WTC11 (cell line): ENCODE data around the gene GPD1. TPM values are rescaled to one million over a fixed set of nuclear protein-coding genes. Genes with fewer than 3 reads are reported as not detected.

Source experiments
- ATAC-seq: fragments of 200-7000 bp; cut with Tn5 transposase; 2 replicates; pipeline ENCODE4 v1.10.0; 2021; ENCODE audit warnings: mild to moderate bottlenecking, moderate library complexity
- CTCF ChIA-PET: fragments of 300-600 bp; sonication (Branson Sonifier 250); formaldehyde crosslinking; loops from one replicate; lab custom pipeline; 2021; ENCODE audit warnings: antibody characterized with exemption; lab: Charles Lee
- POLR2A ChIA-PET: fragments of 350-600 bp; sonication (Branson Sonifier 250); formaldehyde crosslinking; loops from one replicate; lab custom pipeline; 2021; ENCODE audit warnings: antibody characterized with exemption; lab: Charles Lee
- DNase-seq: peaks from one replicate; pipeline ENCODE4 v3.0.0; 2021; ENCODE audit warnings: low spot score
- H3K27ac Mint-ChIP-seq: 2 replicates; pipeline ENCODE4 v1.8.0; 2021; ENCODE audit warnings: mixed read lengths
- H3K27me3 Mint-ChIP-seq: 2 replicates; pipeline ENCODE4 v1.8.0; 2021; ENCODE audit warnings: low read depth, mild to moderate bottlenecking, moderate library complexity, mixed read lengths
- H3K36me3 Mint-ChIP-seq: 2 replicates; pipeline ENCODE4 v1.8.0; 2021; ENCODE audit warnings: mixed read lengths
- H3K4me1 Mint-ChIP-seq: 2 replicates; pipeline ENCODE4 v1.8.0; 2022; ENCODE audit warnings: mixed read lengths
- H3K4me3 Mint-ChIP-seq: 2 replicates; pipeline ENCODE4 v1.8.0; 2021; ENCODE audit warnings: mild to moderate bottlenecking, moderate library complexity, mixed read lengths
- H3K9me3 Mint-ChIP-seq: 2 replicates; pipeline ENCODE4 v1.8.0; 2021; ENCODE audit warnings: mixed read lengths
- CBFB ChIP-seq: sonication (generic); formaldehyde crosslinking; IDR thresholded peaks from 2 replicates; pipeline ENCODE4 v1.8.1; 2022; ENCODE audit warnings: mild to moderate bottlenecking, low read depth, missing genetic modification reagents
- CREM ChIP-seq: sonication (generic); formaldehyde crosslinking; IDR thresholded peaks from 2 replicates; pipeline ENCODE4 v1.8.1; 2022; ENCODE audit warnings: mild to moderate bottlenecking, missing genetic modification reagents, moderate library complexity
- EMX1 ChIP-seq: fragments of 250-450 bp; sonication (Bioruptor Pico); IDR thresholded peaks from 2 replicates; pipeline ENCODE4 v1.8.0; 2021; ENCODE audit warnings: mild to moderate bottlenecking
- ESRRA ChIP-seq: sonication (generic); formaldehyde crosslinking; IDR thresholded peaks from 2 replicates; pipeline ENCODE4 v1.8.1; 2022; ENCODE audit warnings: mild to moderate bottlenecking, missing genetic modification reagents, borderline replicate concordance
- FOXK1 ChIP-seq: sonication (generic); formaldehyde crosslinking; IDR thresholded peaks from 2 replicates; pipeline ENCODE4 v1.8.0; 2022; ENCODE audit warnings: mild to moderate bottlenecking, moderate library complexity, missing genetic modification reagents
- FOXP1 ChIP-seq: sonication (generic); formaldehyde crosslinking; IDR thresholded peaks from 2 replicates; pipeline ENCODE4 v1.8.0; 2022; ENCODE audit warnings: missing genetic modification reagents, mild to moderate bottlenecking, moderate library complexity, borderline replicate concordance
- GABPB1 ChIP-seq: sonication (generic); formaldehyde crosslinking; IDR thresholded peaks from 2 replicates; pipeline ENCODE4 v1.8.1; 2023; ENCODE audit warnings: mild to moderate bottlenecking, missing genetic modification reagents
- GRHL2 ChIP-seq: fragments of 250-450 bp; sonication (Bioruptor Pico); IDR thresholded peaks from 2 replicates; pipeline ENCODE4 v1.8.0; 2022; ENCODE audit warnings: mild to moderate bottlenecking, moderate library complexity; ENCODE audit not compliant: insufficient replicate concordance, severe bottlenecking
- GTF2I ChIP-seq: fragments of 250-450 bp; sonication (Bioruptor Pico); conservative IDR thresholded peaks from 2 replicates; pipeline ENCODE4 v1.4.0; 2021; ENCODE audit warnings: mild to moderate bottlenecking
- MYBL2 ChIP-seq: sonication (generic); formaldehyde crosslinking; IDR thresholded peaks from 2 replicates; pipeline ENCODE4 v1.8.1; 2023; ENCODE audit warnings: mild to moderate bottlenecking, moderate library complexity, missing genetic modification reagents
- NFATC4 ChIP-seq: fragments of 250-450 bp; sonication (Bioruptor Pico); IDR thresholded peaks from 2 replicates; pipeline ENCODE4 v1.9.0; 2021; ENCODE audit warnings: mild to moderate bottlenecking
- NFYB ChIP-seq: sonication (generic); formaldehyde crosslinking; conservative IDR thresholded peaks from 2 replicates; pipeline ENCODE4 v1.8.0; 2022; ENCODE audit warnings: low read depth, missing genetic modification reagents
- NR1H2 ChIP-seq: sonication (generic); formaldehyde crosslinking; IDR thresholded peaks from 2 replicates; pipeline ENCODE4 v1.9.0; 2021; ENCODE audit warnings: mild to moderate bottlenecking, moderate library complexity, missing genetic modification reagents
- NR3C1 ChIP-seq: sonication (generic); formaldehyde crosslinking; conservative IDR thresholded peaks from 2 replicates; pipeline ENCODE4 v1.8.1; 2023; ENCODE audit warnings: low read depth, mild to moderate bottlenecking, missing genetic modification reagents
- OVOL2 ChIP-seq: fragments of 250-450 bp; sonication (Bioruptor Pico); IDR thresholded peaks from 2 replicates; pipeline ENCODE4 v1.9.0; 2021; ENCODE audit warnings: mild to moderate bottlenecking, borderline replicate concordance
- RELA ChIP-seq: sonication (generic); formaldehyde crosslinking; IDR thresholded peaks from 2 replicates; pipeline ENCODE4 v1.8.1; 2022; ENCODE audit warnings: missing genetic modification reagents, mild to moderate bottlenecking, borderline replicate concordance
- TEAD4 ChIP-seq: sonication (generic); formaldehyde crosslinking; IDR thresholded peaks from 2 replicates; pipeline ENCODE4 v1.8.0; 2022; ENCODE audit warnings: mild to moderate bottlenecking, missing genetic modification reagents
- ZNF138 ChIP-seq: sonication (generic); formaldehyde crosslinking; conservative IDR thresholded peaks from 2 replicates; pipeline ENCODE4 v1.8.1; 2022; ENCODE audit warnings: mild to moderate bottlenecking, moderate library complexity, missing genetic modification reagents
- ZNF219 ChIP-seq: sonication (generic); formaldehyde crosslinking; IDR thresholded peaks from 2 replicates; pipeline ENCODE4 v1.8.0; 2023; ENCODE audit warnings: missing genetic modification reagents, mild to moderate bottlenecking, borderline replicate concordance
- ZNF416 ChIP-seq: fragments of 250-450 bp; sonication (Bioruptor Pico); IDR thresholded peaks from 2 replicates; pipeline ENCODE4 v1.9.0; 2021; ENCODE audit warnings: mild to moderate bottlenecking, inconsistent platforms
- ZNF423 ChIP-seq: fragments of 250-450 bp; sonication (Bioruptor Pico); IDR thresholded peaks from 2 replicates; pipeline ENCODE4 v2.1.2; 2022; ENCODE audit warnings: mild to moderate bottlenecking, moderate library complexity
- total RNA-seq: library from RNA; stranded (reverse); gene quantifications from 3 replicates; pipeline ENCODE4 v1.2.3, GENCODE V29; 2021
- TF ChIP-seq, protein P1 (sequence below): sonication (generic); formaldehyde crosslinking; IDR thresholded peaks from 2 replicates; pipeline ENCODE4 v1.8.1; 2023; ENCODE audit warnings: mild to moderate bottlenecking, missing genetic modification reagents, moderate library complexity
- TF ChIP-seq, protein P2 (sequence below): sonication (generic); formaldehyde crosslinking; IDR thresholded peaks from 2 replicates; pipeline ENCODE4 v1.8.1; 2023; ENCODE audit warnings: mild to moderate bottlenecking, missing genetic modification reagents, moderate library complexity
- TF ChIP-seq, protein P3 (sequence below): sonication (generic); formaldehyde crosslinking; IDR thresholded peaks from 2 replicates; pipeline ENCODE4 v1.8.0; 2022; ENCODE audit warnings: mild to moderate bottlenecking, missing genetic modification reagents
- TF ChIP-seq, protein P4 (sequence below): sonication (generic); formaldehyde crosslinking; IDR thresholded peaks from 2 replicates; pipeline ENCODE4 v1.8.1; 2022; ENCODE audit warnings: missing genetic modification reagents, borderline replicate concordance
- TF ChIP-seq, protein P5 (sequence below): sonication (generic); formaldehyde crosslinking; IDR thresholded peaks from 2 replicates; pipeline ENCODE4 v1.8.0; 2023; ENCODE audit warnings: mild to moderate bottlenecking, missing genetic modification reagents

GPD1 gene
- total RNA-seq, 1 experiment from 2014 or later, result 0.77 TPM

DNA sequence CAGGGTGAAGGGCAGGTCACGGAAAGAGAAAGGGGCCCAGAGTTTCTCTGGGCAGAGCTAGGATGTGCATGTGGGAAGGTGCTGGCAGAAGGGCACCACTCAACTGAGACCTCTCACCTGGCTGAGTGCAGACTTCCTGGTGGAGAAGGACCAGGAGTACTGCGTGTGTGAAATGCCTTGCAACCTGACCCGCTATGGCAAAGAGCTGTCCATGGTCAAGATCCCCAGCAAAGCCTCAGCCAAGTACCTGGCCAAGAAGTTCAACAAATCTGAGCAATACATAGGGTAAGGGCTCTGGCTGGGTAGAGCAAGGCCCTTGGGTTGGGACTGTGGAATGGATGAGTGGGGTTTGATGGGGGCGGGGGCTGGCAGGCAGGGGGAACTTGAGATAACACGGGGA, 24.0 kb upstream of the GPD1 start (continued):
- TF ChIP-seq TEAD4 (CRISPR knock-in tag) (no peak), ESRRA (CRISPR knock-in tag) (no peak), NFATC4 (CRISPR knock-in tag) (no peak)

DNA sequence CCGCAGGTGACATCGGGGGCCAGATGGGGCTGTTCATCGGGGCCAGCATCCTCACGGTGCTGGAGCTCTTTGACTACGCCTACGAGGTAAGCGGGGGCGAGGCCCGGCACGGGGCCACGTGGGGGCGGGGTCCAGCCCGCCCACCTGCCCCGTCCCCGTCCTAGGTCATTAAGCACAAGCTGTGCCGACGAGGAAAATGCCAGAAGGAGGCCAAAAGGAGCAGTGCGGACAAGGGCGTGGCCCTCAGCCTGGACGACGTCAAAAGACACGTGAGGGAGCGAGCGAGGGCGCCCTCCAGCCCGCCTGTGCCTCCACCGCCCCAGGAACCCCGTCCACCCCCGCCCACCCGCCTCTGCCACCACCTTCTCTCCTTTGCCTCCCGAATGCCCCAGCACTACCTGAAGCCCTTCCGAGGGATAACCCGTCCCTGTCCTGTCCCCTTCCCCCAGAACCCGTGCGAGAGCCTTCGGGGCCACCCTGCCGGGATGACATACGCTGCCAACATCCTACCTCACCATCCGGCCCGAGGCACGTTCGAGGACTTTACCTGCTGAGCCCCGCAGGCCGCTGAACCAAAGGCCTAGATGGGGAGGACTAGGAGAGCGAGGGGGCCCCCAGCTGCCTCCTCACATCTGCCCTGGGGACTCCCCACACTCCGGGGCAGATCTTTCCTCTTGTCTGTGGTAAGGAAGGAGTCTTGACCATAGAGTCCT, 22.6 kb upstream of the GPD1 start:
- H3K9me3 Mint-ChIP-seq, result no peaks in the 10 kb centered on the region
- peak; percentile 3; the same call in 1 of the 2 replicates for ATAC-seq
- ChIA-PET CTCF (interaction anchor here (0.7 to 1.5 kb wide), 4 partner anchors 11 to 233 kb away, joined by 3 to 15 read pairs (median 7); no protein-coding TSS in a partner anchor), POLR2A (interaction anchor here (0.5 to 0.6 kb wide), 2 partner anchors 31 to 557 kb away, joined by 3 to 4 read pairs; partner anchors contain the start of gene COX14)
- H3K36me3 Mint-ChIP-seq, result no peaks in the 10 kb centered on the region
- DNase-seq, result peak; percentile 47
- peak overlapping the region; percentile 54 for H3K4me3 Mint-ChIP-seq
- peaks cover 24% of the 10 kb centered on the region for H3K4me1 Mint-ChIP-seq
- H3K27ac Mint-ChIP-seq, result no peak overlapping the region
- H3K27me3 Mint-ChIP-seq, result peaks cover 32% of the 10 kb centered on the region
- TF ChIP-seq FOXP1 (CRISPR knock-in tag), result no peak
- TF ChIP-seq MYBL2, result no peak
- TF ChIP-seq, protein P1, sequence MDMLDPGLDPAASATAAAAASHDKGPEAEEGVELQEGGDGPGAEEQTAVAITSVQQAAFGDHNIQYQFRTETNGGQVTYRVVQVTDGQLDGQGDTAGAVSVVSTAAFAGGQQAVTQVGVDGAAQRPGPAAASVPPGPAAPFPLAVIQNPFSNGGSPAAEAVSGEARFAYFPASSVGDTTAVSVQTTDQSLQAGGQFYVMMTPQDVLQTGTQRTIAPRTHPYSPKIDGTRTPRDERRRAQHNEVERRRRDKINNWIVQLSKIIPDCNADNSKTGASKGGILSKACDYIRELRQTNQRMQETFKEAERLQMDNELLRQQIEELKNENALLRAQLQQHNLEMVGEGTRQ, result peak; percentile 62
- TF ChIP-seq, protein P2, sequence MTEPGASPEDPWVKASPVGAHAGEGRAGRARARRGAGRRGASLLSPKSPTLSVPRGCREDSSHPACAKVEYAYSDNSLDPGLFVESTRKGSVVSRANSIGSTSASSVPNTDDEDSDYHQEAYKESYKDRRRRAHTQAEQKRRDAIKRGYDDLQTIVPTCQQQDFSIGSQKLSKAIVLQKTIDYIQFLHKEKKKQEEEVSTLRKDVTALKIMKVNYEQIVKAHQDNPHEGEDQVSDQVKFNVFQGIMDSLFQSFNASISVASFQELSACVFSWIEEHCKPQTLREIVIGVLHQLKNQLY (CRISPR knock-in tag), result no peak
- TF ChIP-seq ZNF219 (CRISPR knock-in tag), result no peak
- TF ChIP-seq RELA, result 0 out of 2 replicates have a peak, but pooled peaks have one; percentile 53
- TF ChIP-seq ZNF416 (CRISPR knock-in tag), result no peak
- TF ChIP-seq GTF2I (CRISPR knock-in tag), result no peak
- no peak for TF ChIP-seq ZNF138
- TF ChIP-seq CBFB, result no peak
- TF ChIP-seq, protein P3, sequence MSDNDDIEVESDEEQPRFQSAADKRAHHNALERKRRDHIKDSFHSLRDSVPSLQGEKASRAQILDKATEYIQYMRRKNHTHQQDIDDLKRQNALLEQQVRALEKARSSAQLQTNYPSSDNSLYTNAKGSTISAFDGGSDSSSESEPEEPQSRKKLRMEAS (CRISPR knock-in tag), result peak; percentile 77; the same call in 1 of the 2 replicates
- TF ChIP-seq ZNF423, result no peak
- no peak for TF ChIP-seq NR3C1
- no peak for TF ChIP-seq GRHL2 (CRISPR knock-in tag)
- TF ChIP-seq FOXK1 (CRISPR knock-in tag), result peak; percentile 32; the same call in 1 of the 2 replicates
- TF ChIP-seq, protein P4, sequence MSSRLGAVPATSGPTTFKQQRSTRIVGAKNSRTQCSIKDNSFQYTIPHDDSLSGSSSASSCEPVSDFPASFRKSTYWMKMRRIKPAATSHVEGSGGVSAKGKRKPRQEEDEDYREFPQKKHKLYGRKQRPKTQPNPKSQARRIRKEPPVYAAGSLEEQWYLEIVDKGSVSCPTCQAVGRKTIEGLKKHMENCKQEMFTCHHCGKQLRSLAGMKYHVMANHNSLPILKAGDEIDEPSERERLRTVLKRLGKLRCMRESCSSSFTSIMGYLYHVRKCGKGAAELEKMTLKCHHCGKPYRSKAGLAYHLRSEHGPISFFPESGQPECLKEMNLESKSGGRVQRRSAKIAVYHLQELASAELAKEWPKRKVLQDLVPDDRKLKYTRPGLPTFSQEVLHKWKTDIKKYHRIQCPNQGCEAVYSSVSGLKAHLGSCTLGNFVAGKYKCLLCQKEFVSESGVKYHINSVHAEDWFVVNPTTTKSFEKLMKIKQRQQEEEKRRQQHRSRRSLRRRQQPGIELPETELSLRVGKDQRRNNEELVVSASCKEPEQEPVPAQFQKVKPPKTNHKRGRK (CRISPR knock-in tag), result no peak
- TF ChIP-seq NR1H2 (CRISPR knock-in tag), result no peak
- no peak for TF ChIP-seq OVOL2 (CRISPR knock-in tag)
- TF ChIP-seq GABPB1 (CRISPR knock-in tag), result no peak
- no peak for TF ChIP-seq EMX1
- TF ChIP-seq CREM, result no peak
- TF ChIP-seq, protein P5, sequence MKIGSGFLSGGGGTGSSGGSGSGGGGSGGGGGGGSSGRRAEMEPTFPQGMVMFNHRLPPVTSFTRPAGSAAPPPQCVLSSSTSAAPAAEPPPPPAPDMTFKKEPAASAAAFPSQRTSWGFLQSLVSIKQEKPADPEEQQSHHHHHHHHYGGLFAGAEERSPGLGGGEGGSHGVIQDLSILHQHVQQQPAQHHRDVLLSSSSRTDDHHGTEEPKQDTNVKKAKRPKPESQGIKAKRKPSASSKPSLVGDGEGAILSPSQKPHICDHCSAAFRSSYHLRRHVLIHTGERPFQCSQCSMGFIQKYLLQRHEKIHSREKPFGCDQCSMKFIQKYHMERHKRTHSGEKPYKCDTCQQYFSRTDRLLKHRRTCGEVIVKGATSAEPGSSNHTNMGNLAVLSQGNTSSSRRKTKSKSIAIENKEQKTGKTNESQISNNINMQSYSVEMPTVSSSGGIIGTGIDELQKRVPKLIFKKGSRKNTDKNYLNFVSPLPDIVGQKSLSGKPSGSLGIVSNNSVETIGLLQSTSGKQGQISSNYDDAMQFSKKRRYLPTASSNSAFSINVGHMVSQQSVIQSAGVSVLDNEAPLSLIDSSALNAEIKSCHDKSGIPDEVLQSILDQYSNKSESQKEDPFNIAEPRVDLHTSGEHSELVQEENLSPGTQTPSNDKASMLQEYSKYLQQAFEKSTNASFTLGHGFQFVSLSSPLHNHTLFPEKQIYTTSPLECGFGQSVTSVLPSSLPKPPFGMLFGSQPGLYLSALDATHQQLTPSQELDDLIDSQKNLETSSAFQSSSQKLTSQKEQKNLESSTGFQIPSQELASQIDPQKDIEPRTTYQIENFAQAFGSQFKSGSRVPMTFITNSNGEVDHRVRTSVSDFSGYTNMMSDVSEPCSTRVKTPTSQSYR (CRISPR knock-in tag), result no peak
- no peak for TF ChIP-seq NFYB (CRISPR knock-in tag)
